AG20443 (cell line): ENCODE results near the gene PCDHA1.
"Not testable (repeated sequence)": the region's sequence is repeated elsewhere in the genome, so short reads cannot be mapped to it uniquely, and the experiment has no call there.

Source experiments
- DNase-seq: peaks from one replicate; pipeline ENCODE4 v3.0.0; 2012; ENCODE audit warnings: low spot score, mixed read lengths

PCDHA1 gene

DNA sequence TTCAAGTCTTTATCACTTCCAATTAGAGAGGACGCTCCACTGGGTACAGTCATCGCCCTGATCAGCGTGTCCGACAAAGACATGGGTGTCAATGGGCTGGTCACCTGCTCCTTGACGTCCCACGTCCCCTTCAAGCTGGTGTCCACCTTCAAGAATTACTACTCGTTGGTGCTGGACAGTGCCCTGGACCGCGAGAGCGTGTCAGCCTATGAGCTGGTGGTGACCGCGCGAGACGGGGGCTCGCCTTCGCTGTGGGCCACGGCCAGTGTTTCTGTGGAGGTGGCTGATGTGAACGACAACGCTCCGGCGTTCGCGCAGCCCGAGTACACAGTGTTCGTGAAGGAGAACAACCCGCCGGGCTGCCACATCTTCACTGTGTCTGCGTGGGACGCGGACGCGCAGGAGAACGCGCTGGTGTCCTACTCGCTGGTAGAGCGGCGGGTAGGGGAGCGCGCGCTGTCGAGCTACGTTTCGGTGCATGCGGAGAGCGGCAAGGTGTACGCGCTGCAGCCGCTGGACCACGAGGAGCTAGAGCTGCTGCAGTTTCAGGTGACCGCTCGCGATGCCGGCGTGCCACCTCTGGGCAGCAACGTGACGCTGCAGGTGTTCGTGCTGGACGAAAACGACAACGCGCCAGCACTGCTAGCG lies 22.4 kb downstream of the PCDHA1 start:
- DNase-seq = not testable (repeated sequence)

DNA sequence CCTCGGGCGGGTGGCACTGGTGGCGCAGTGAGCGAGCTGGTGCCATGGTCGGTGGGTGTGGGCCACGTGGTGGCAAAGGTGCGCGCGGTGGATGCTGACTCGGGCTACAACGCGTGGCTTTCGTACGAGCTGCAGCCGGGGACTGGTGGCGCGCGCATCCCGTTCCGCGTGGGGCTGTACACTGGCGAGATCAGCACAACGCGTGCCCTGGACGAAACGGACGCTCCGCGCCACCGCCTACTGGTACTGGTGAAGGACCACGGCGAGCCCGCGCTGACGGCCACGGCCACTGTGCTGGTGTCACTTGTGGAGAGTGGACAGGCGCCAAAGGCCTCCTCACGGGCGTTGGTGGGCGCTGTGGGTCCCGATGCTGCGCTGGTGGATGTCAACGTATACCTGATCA lies 22.9 kb downstream of the PCDHA1 start:
- DNase-seq = no peak

DNA sequence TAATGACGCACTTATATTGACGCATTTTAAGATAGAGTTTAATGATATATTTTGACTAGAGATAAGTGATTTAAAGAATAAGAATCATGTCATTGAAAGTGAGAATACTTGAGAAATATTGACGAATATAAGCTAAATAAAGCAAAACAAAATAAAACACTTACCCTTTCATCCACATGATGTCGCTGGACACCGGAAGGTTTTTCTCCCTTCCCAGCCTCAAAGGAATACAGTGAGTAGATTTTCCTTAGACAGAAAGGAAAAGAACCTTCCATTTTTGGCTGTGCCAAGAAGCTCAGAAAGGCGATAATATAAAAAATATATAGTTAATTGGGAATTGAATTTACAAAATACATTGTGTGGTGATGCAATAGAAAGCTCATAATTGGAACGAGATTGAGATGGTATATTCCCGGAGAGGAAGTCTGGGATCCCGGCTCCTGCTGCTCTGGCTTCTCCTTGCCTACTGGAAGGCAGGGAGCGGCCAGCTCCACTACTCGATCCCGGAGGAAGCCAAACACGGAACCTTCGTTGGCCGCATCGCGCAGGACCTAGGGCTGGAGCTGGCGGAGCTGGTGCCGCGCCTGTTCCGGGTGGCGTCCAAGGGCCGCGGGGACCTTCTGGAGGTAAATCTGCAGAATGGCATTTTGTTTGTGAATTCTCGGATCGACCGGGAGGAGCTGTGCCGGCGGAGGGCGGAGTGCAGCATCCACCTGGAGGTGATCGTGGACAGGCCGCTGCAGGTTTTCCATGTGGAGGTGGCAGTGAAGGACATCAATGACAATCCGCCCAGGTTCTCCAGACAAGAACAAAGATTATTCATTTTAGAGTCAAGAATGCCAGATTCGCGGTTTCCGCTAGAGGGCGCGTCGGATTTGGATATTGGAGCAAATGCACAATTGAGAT lies 35.7 kb downstream of the PCDHA1 start, which contains the start of gene PCDHA5:
TSS of gene PCDHA5 (plus strand) at position 239 of the 906 bp plus-strand sequence.
- no peak for DNase-seq

DNA sequence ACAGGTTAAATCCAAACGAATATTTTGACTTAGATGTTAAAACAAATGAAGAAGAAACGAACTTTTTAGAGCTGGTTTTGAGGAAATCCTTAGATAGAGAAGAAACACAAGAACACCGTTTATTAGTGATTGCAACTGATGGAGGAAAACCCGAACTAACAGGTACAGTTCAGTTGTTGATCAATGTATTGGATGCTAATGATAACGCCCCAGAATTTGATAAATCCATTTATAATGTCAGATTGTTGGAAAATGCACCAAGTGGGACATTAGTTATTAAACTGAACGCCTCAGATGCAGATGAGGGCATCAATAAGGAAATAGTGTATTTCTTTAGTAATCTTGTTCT lies 36.3 kb downstream of the PCDHA1 start:
- DNase-seq = no peak

DNA sequence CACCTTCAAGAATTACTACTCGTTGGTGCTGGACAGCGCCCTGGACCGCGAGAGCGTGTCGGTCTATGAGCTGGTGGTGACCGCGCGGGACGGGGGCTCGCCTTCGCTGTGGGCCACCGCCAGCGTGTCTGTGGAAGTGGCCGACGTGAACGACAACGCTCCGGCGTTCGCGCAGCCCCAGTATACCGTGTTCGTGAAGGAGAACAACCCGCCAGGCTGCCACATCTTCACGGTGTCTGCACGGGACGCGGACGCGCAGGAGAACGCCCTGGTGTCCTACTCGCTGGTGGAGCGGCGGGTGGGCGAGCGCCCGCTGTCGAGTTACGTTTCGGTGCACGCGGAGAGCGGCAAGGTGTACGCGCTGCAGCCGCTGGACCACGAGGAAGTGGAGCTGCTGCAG lies 37.0 kb downstream of the PCDHA1 start:
- DNase-seq = not testable (repeated sequence)

DNA sequence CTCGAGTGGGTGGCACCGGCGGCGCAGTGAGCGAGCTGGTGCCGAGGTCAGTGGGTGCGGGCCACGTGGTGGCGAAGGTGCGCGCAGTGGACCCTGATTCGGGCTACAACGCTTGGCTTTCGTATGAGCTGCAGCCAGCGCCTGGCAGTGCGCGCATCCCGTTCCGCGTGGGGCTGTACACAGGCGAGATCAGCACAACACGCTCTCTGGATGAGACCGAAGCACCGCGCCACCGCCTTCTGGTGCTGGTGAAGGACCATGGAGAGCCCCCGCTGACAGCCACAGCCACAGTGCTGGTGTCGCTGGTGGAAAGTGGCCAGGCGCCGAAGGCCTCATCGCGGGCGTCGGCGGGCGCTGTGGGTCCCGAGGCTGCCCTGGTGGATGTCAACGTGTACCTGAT lies 37.5 kb downstream of the PCDHA1 start:
- no peak for DNase-seq

DNA sequence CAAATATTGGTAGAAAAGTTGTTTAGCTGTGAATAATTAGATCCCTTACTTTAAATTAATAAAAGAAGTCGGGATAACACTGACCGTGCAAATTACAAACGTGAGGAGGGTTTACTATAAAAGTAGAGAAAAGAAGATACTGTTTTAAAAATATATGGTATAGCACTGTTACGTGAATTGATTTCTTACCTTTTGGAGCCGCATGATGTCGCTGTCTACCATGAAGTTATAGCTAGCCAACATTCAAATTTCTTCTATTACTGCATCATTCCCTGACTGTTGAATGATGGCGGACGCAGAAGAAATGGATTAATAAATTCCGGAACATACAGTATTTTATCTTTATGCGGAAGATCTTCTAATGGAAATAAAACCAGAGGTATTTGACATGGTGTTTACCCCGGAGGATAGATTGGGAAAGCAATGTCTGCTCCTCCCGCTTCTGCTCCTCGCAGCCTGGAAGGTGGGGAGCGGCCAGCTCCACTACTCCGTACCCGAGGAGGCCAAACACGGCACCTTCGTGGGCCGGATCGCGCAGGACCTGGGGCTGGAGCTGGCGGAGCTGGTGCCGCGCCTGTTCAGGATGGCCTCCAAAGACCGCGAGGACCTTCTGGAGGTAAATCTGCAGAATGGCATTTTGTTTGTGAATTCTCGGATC lies 41.9 kb downstream of the PCDHA1 start, which contains the start of gene PCDHA6:
TSS of gene PCDHA6 (plus strand) at position 257 of the 658 bp plus-strand sequence. CDS start at position 389, 132 bp downstream.
- no peak for DNase-seq

DNA sequence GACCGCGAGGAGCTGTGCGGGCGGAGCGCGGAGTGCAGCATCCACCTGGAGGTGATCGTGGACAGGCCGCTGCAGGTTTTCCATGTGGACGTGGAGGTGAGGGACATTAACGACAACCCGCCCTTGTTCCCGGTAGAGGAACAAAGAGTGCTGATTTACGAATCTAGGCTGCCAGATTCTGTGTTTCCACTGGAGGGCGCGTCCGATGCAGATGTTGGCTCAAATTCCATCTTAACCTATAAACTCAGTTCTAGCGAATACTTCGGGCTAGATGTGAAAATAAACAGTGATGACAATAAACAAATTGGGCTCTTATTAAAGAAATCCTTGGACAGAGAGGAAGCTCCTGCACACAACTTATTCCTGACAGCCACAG lies 42.4 kb downstream of the PCDHA1 start:
- DNase-seq = no peak

DNA sequence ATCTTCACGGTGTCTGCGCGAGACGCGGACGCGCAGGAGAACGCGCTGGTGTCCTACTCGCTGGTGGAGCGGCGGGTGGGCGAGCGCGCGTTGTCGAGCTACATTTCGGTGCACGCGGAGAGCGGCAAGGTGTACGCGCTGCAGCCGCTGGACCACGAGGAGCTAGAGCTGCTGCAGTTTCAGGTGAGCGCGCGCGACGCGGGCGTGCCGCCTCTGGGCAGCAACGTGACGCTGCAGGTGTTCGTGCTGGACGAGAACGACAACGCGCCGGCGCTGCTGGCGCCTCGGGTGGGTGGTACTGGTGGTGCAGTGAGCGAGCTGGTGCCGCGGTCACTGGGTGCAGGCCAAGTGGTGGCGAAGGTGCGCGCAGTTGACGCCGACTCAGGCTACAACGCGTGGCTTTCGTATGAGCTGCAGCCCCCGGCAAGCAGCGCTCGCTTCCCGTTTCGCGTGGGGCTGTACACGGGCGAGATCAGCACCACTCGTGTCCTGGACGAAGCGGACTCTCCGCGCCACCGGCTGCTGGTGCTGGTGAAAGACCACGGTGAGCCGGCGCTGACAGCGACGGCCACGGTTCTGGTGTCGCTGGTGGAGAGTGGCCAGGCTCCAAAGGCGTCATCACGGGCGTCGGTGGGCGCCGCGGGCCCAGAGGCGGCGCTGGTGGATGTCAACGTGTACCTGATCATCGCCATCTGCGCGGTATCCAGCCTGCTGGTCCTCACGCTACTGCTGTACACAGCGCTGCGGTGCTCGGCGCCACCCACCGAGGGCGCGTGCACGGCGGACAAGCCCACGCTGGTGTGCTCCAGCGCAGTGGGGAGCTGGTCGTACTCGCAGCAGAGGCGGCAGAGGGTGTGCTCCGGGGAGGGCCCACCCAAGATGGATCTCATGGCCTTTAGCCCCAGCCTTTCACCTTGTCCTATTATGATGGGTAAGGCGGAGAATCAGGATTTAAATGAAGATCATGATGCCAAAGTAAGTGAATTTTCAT lies 43.9 kb downstream of the PCDHA1 start:
- not testable (repeated sequence) for DNase-seq

DNA sequence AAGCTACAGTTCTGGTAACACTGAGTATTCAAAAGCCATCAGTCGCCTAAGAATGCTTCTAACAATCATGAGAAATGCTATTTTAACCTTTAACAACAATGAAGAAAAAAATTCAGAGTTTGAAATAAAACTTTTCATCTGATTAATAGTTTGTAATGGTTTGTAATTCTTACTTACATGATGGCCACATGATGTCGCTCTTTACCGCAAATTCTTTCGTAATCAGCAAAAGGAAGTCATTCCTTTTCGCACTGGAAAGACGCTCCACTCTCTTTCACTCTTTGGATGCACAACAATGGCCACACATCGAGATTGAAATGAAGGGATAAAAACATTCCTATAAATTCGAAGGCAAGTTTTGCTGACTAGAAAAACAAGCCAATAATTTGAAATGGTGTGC lies 48.1 kb downstream of the PCDHA1 start, which contains the start of gene PCDHA7:
TSS of gene PCDHA7 (plus strand) at position 277 of the 400 bp plus-strand sequence. CDS start at position 392, 115 bp downstream.
- DNase-seq = peak; percentile 23

DNA sequence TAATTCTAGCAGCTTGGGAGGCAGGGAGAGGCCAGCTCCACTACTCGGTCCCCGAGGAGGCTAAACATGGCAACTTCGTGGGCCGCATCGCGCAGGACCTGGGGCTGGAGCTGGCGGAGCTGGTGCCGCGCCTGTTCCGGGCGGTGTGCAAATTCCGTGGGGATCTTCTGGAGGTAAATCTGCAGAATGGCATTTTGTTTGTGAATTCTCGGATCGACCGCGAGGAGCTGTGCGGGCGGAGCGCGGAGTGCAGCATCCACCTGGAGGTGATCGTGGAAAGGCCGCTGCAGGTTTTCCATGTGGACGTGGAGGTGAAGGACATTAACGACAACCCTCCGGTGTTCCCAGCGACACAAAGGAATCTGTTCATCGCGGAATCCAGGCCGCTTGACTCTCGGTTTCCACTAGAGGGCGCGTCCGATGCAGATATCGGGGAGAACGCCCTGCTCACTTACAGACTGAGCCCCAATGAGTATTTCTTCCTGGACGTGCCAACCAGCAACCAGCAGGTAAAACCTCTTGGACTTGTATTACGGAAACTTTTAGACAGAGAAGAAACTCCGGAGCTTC lies 48.6 kb downstream of the PCDHA1 start:
- DNase-seq = not testable (repeated sequence)

DNA sequence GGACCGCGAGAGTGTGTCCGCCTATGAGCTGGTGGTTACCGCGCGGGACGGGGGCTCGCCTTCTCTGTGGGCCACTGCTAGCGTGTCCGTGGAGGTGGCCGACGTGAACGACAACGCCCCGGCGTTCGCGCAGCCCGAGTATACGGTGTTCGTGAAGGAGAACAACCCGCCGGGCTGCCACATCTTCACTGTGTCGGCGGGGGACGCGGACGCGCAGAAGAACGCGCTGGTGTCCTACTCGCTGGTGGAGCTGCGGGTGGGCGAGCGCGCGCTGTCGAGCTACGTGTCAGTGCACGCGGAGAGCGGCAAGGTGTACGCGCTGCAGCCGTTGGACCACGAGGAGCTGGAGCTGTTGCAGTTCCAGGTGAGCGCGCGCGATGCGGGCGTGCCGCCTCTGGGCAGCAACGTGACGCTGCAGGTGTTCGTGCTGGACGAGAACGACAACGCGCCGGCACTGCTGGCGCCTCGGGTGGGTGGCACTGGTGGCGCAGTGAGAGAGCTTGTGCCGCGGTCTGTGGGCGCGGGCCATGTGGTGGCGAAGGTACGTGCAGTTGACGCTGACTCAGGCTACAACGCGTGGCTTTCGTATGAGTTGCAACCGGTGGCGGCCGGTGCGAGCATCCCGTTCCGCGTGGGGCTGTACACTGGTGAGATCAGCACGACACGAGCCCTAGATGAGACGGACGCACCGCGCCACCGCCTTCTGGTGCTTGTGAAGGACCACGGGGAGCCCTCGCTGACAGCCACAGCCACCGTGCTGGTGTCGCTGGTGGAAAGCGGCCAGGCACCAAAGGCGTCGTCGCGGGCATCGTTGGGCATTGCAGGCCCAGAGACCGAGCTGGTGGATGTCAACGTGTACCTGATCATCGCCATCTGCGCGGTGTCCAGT lies 49.9 kb downstream of the PCDHA1 start:
- no peak for DNase-seq

DNA sequence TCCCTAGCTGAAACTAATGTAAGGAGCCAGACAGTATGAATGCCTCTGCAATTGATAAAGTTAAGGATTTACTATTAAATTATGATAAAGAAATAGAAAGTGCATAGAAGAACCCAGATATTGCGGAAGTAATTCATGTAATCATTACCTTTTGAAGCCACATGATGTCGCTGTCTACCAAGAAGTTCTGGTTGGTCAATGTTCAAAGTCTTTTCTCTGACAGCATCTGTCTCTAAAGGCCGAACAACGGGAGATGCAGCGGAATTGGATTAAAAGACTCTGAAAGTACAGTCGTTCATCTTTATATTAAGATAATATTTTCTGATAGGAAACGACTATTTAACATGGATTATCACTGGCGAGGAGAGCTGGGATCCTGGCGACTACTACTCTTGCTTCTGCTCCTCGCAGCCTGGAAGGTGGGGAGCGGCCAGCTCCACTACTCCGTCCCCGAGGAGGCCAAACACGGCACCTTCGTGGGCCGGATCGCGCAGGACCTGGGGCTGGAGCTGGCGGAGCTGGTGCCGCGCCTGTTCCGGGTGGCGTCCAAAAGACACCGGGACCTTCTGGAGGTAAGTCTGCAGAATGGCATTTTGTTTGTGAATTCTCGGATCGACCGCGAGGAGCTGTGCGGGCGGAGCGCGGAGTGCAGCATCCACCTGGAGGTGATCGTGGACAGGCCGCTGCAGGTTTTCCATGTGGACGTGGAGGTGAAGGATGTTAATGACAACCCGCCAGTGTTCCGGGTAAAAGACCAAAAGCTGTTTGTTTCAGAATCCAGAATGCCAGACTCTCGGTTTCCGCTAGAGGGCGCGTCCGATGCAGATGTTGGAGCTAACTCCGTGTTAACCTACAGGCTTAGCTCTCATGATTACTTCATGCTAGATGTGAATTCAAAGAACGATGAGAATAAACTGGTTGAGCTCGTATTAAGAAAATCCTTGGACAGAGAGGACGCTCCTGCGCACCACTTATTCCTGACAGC lies 55.3 kb downstream of the PCDHA1 start, which contains the start of gene PCDHA8:
TSS of gene PCDHA8 (plus strand) at position 210 of the 985 bp plus-strand sequence. CDS start at position 345, 135 bp downstream.
- DNase-seq = no peak

DNA sequence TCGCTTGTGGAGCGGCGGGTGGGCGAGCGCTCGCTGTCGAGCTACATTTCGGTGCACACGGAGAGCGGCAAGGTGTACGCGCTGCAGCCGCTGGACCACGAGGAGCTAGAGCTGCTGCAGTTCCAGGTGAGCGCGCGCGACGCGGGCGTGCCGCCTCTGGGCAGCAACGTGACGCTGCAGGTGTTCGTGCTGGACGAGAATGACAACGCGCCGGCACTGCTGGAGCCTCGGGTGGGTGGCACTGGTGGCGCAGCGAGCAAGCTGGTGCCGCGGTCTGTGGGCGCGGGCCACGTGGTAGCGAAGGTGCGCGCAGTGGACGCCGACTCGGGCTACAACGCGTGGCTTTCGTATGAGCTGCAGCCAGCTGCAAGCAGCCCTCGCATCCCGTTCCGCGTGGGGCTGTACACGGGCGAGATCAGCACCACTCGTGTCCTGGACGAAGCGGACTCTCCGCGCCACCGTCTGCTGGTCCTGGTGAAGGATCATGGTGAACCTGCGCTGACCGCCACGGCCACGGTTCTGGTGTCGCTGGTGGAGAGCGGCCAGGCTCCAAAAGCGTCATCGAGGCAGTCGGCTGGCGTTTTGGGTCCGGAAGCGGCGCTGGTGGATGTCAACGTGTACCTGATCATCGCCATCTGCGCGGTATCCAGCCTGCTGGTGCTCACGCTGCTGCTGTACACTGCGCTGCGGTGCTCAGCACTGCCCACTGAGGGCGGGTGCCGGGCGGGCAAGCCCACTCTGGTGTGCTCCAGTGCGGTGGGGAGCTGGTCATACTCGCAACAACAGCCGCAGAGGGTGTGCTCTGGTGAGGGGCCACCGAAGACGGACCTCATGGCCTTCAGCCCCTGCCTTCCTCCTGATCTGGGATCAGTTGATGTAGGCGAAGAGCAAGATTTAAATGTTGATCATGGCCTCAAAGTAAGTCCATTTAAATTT lies 57.1 kb downstream of the PCDHA1 start:
- DNase-seq = no peak

DNA sequence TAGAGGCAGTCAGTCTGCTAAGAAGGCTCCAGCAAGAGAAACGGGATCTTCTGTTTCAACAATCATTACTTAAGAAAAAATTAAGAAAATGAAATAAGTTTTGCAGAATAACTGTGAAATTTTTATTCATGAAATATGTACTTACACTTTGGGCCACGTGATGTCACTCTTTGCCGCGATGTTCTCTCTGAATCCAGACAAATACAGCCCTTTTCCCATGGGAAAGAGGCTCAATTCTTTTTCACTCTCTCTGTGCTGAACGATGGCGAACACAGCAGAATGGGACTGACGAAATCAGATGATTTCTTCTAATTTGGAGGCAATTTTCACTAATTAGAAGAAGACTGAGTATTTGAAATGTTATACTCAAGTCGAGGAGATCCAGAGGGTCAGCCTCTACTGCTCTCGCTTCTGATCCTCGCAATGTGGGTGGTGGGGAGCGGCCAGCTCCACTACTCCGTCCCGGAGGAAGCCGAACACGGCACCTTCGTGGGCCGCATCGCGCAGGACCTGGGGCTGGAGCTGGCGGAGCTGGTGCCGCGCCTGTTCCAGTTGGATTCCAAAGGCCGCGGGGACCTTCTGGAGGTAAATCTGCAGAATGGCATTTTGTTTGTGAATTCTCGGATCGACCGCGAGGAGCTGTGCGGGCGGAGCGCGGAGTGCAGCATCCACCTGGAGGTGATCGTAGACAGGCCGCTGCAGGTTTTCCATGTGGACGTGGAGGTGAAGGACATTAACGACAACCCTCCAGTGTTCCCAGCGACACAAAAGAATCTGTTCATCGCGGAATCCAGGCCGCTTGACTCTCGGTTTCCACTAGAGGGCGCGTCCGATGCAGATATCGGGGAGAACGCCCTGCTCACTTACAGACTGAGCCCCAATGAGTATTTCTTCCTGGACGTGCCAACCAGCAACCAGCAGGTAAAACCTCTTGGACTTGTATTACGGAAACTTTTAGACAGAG lies 62.5 kb downstream of the PCDHA1 start, which contains the start of gene PCDHA9:
TSS of gene PCDHA9 (plus strand) at position 244 of the 964 bp plus-strand sequence. CDS start at position 358, 114 bp downstream.
- DNase-seq = not testable (repeated sequence)
